GM23338 (cell line): Measurements from ENCODE around the gene ID2. TPM values are rescaled to one million over a fixed set of nuclear protein-coding genes. Genes with fewer than 3 reads are reported as not detected.

Experiments
- ATAC-seq: fragments of 200-7000 bp; cut with Tn5 transposase; 3 replicates; pipeline ENCODE4 v1.9.1; 2020
- DNase-seq: peaks from one replicate; pipeline ENCODE4 v3.0.0-alpha.2; 2015; ENCODE audit warnings: low spot score
- H2AFZ ChIP-seq: fragments of 200-600 bp; sonication (generic); 2 replicates; pipeline ENCODE4 v1.8.0; 2016; ENCODE audit warnings: antibody characterized with exemption, mild to moderate bottlenecking, moderate library complexity
- H3F3A ChIP-seq: fragments of 200-600 bp; sonication (generic); replicated peaks from 2 replicates; pipeline ENCODE4 v1.8.0; 2017; ENCODE audit warnings: antibody characterized with exemption, mixed run types, low read depth
- H3K27ac ChIP-seq: fragments of 200-600 bp; sonication (generic); 2 replicates; pipeline ENCODE4 v1.6.1; 2016; ENCODE audit warnings: low read depth
- H3K27me3 ChIP-seq: fragments of 200-600 bp; sonication (generic); 2 replicates; pipeline ENCODE4 v1.8.0; 2016; ENCODE audit warnings: mild to moderate bottlenecking, mixed run types, moderate library complexity; ENCODE audit not compliant: insufficient read depth
- H3K36me3 ChIP-seq: fragments of 200-600 bp; sonication (generic); 2 replicates; pipeline ENCODE4 v1.8.0; 2016; ENCODE audit warnings: mild to moderate bottlenecking; ENCODE audit not compliant: insufficient read depth
- H3K4me1 ChIP-seq: fragments of 200-600 bp; sonication (generic); 2 replicates; pipeline ENCODE4 v1.8.0; 2016; ENCODE audit warnings: mild to moderate bottlenecking, moderate library complexity; ENCODE audit not compliant: insufficient read depth
- H3K4me2 ChIP-seq: fragments of 200-600 bp; sonication (generic); 2 replicates; pipeline ENCODE4 v1.7.1; 2017; ENCODE audit warnings: mixed run types
- H3K4me3 ChIP-seq: fragments of 200-600 bp; sonication (generic); 2 replicates; pipeline ENCODE4 v1.6.1; 2016; ENCODE audit warnings: mixed run types
- H3K79me2 ChIP-seq: fragments of 200-600 bp; sonication (generic); replicated peaks from 2 replicates; pipeline ENCODE4 v1.8.0; 2017; ENCODE audit warnings: mild to moderate bottlenecking; ENCODE audit not compliant: insufficient read depth
- H3K9me2 ChIP-seq: fragments of 200-600 bp; sonication (generic); 2 replicates; pipeline ENCODE4 v1.8.0; 2017; ENCODE audit not compliant: insufficient read depth
- H4K20me1 ChIP-seq: fragments of 200-600 bp; sonication (generic); replicated peaks from 2 replicates; pipeline ENCODE4 v1.8.0; 2017; ENCODE audit warnings: mild to moderate bottlenecking; ENCODE audit not compliant: insufficient read depth
- H3K27ac Mint-ChIP-seq: 2 replicates; pipeline ENCODE4 v1.8.0; 2020; ENCODE audit warnings: inconsistent platforms, mild to moderate bottlenecking, moderate library complexity, mixed read lengths
- H3K27me3 Mint-ChIP-seq: 3 replicates; pipeline ENCODE4 v1.8.0; 2022; ENCODE audit warnings: low read depth, mild to moderate bottlenecking, moderate library complexity, mixed read lengths, inconsistent platforms; ENCODE audit not compliant: insufficient read depth, poor library complexity
- H3K36me3 Mint-ChIP-seq: 3 replicates; pipeline ENCODE4 v1.8.0; 2021; ENCODE audit warnings: low read depth, mild to moderate bottlenecking, inconsistent platforms, moderate library complexity, mixed read lengths
- H3K4me1 Mint-ChIP-seq: 3 replicates; pipeline ENCODE4 v1.8.0; 2020; ENCODE audit warnings: mild to moderate bottlenecking, inconsistent platforms, mixed read lengths
- H3K4me3 Mint-ChIP-seq: 3 replicates; pipeline ENCODE4 v1.8.0; 2021; ENCODE audit warnings: moderate library complexity, mild to moderate bottlenecking, inconsistent platforms, mixed read lengths
- H3K9me3 Mint-ChIP-seq: 3 replicates; pipeline ENCODE4 v1.8.0; 2020; ENCODE audit warnings: moderate library complexity, mild to moderate bottlenecking, inconsistent platforms, mixed read lengths
- CREB1 ChIP-seq: fragments of 250-450 bp; sonication (Bioruptor Pico); IDR thresholded peaks from 2 replicates; pipeline ENCODE4 v1.5.0; 2020; ENCODE audit warnings: low read depth, mild to moderate bottlenecking, moderate library complexity
- EZH2phosphoT487 ChIP-seq: fragments of 200-600 bp; sonication (generic); IDR thresholded peaks from one replicate; pipeline ENCODE4 v1.8.1; 2018; ENCODE audit warnings: antibody characterized with exemption; ENCODE audit not compliant: unreplicated experiment
- JUNB ChIP-seq: IDR thresholded peaks from one replicate; pipeline ENCODE4 v1.6.1; 2016; ENCODE audit warnings: antibody characterized with exemption; ENCODE audit not compliant: unreplicated experiment
- NANOG ChIP-seq: IDR thresholded peaks from 2 replicates; pipeline ENCODE4 v1.6.1; 2016; ENCODE audit warnings: antibody characterized with exemption, borderline replicate concordance
- POLR2AphosphoS5 ChIP-seq: IDR thresholded peaks from 2 replicates; pipeline ENCODE4 v1.6.1; 2016; ENCODE audit warnings: antibody characterized with exemption, low read depth
- ZNF114 ChIP-seq: fragments of 250-450 bp; sonication (Bioruptor Pico); IDR thresholded peaks from 2 replicates; pipeline ENCODE4 v1.5.0; 2020; ENCODE audit warnings: mild to moderate bottlenecking, moderate library complexity
- polyA plus RNA-seq: library from polyadenylated mRNA; unstranded; fragments of >200 nt; fragmentation: Nextera tagmentation; extraction: Ambion mirVana; gene quantifications from 2 replicates; pipeline ENCODE4 v1.2.1, GENCODE V29; 2016
- total RNA-seq: library from RNA; depleted of rRNA; stranded (reverse); fragments of >200 nt; shearing (Covaris generic); gene quantifications from 2 replicates; pipeline ENCODE4 v1.2.3, GENCODE V29; 2014
- TF ChIP-seq, protein P1 (sequence below): IDR thresholded peaks from one replicate; pipeline ENCODE4 v1.6.1; 2018; ENCODE audit warnings: antibody characterized with exemption; ENCODE audit not compliant: unreplicated experiment
- TF ChIP-seq, protein P2 (sequence below), 2 experiments: fragments of 200-600 bp in 1 of 2; sonication (generic) in 1 of 2; conservative IDR thresholded peaks; 2 replicates each; pipeline versions ENCODE4 v1.5.1 to v1.6.1; 2016 to 2017; ENCODE audit warnings: antibody characterized with exemption in 2 of 2, low read depth in 2 of 2, mild to moderate bottlenecking in 2 of 2, moderate library complexity in 1 of 2
- TF ChIP-seq, protein P3 (sequence below): fragments of 250-450 bp; sonication (Bioruptor Pico); IDR thresholded peaks from 2 replicates; pipeline ENCODE4 v1.5.0; 2020; ENCODE audit warnings: mild to moderate bottlenecking, moderate library complexity

The ID2 gene
- total and polyA plus RNA-seq, 2 experiments from 2014 or later = 87.0 to 110 TPM

DNA sequence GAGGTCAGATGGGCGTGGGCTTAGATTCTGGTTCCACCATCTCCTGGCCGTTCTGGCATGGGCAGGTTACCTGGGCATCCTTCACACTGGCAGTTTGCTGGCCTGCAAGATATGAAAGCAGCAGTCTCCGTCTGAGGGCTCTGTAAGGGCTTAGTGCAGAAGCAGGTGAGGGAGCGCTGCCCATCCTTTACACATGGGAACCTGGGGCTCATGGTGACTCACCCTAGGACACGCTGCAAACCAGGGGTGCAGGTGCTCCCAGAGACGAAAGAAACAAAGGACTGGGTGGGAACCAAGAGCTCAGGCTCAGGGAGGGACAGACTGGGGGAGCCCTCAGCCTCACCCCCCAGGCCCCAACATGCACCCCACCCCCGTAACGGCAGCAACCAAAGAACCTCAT is 10.7 kb upstream of the ID2 start (continued):
- TF ChIP-seq, protein P1, sequence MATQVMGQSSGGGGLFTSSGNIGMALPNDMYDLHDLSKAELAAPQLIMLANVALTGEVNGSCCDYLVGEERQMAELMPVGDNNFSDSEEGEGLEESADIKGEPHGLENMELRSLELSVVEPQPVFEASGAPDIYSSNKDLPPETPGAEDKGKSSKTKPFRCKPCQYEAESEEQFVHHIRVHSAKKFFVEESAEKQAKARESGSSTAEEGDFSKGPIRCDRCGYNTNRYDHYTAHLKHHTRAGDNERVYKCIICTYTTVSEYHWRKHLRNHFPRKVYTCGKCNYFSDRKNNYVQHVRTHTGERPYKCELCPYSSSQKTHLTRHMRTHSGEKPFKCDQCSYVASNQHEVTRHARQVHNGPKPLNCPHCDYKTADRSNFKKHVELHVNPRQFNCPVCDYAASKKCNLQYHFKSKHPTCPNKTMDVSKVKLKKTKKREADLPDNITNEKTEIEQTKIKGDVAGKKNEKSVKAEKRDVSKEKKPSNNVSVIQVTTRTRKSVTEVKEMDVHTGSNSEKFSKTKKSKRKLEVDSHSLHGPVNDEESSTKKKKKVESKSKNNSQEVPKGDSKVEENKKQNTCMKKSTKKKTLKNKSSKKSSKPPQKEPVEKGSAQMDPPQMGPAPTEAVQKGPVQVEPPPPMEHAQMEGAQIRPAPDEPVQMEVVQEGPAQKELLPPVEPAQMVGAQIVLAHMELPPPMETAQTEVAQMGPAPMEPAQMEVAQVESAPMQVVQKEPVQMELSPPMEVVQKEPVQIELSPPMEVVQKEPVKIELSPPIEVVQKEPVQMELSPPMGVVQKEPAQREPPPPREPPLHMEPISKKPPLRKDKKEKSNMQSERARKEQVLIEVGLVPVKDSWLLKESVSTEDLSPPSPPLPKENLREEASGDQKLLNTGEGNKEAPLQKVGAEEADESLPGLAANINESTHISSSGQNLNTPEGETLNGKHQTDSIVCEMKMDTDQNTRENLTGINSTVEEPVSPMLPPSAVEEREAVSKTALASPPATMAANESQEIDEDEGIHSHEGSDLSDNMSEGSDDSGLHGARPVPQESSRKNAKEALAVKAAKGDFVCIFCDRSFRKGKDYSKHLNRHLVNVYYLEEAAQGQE = no peak

DNA sequence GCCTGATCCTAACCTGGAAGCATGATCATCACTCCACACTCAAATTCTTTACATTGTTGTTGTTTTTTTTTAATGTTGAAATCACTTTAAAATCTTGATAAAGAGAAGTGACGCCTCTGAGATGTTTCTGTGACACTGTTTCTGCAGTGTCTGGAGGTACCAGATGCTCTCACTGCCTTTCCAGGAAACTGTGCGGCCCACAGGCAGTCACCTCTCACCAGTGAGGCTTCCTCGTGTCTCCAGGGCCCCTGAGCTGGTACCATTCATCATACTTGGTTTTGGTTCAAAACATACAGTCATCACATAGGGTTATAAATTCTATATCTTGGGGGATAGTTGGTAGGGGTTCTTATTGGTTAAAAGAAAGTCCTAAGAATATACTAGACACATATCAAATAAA is 10.1 kb upstream of the ID2 start:
- H3K79me2 ChIP-seq = no peaks in the 10 kb centered on the region
- peaks cover 16% of the 10 kb centered on the region for H3K9me2 ChIP-seq
- Mint-ChIP-seq H3K4me1 (peaks cover 7% of the 10 kb centered on the region), H3K27ac (no peak overlapping the region), H3K4me3 (no peak overlapping the region), H3K36me3 (peaks cover 21% of the 10 kb centered on the region), H3K9me3 (peaks cover 28% of the 10 kb centered on the region), H3K27me3 (peaks cover 25% of the 10 kb centered on the region)
- DNase-seq (no peak), ATAC-seq (no peak)
- H3K4me3 ChIP-seq = no peak overlapping the region
- H3K27ac ChIP-seq = no peak overlapping the region
- H3K4me2 ChIP-seq = no peak overlapping the region
- H2AFZ ChIP-seq = no peak overlapping the region
- H3K4me1 ChIP-seq = peaks cover 6% of the 10 kb centered on the region; the same call in 1 of the 2 replicates
- no peaks in the 10 kb centered on the region for H4K20me1 ChIP-seq
- H3K36me3 ChIP-seq = no peaks in the 10 kb centered on the region; the same call in 1 of the 2 replicates
- peaks cover 36% of the 10 kb centered on the region for H3K27me3 ChIP-seq
- H3F3A ChIP-seq = no peaks in the 10 kb centered on the region
- TF ChIP-seq, protein P2, sequence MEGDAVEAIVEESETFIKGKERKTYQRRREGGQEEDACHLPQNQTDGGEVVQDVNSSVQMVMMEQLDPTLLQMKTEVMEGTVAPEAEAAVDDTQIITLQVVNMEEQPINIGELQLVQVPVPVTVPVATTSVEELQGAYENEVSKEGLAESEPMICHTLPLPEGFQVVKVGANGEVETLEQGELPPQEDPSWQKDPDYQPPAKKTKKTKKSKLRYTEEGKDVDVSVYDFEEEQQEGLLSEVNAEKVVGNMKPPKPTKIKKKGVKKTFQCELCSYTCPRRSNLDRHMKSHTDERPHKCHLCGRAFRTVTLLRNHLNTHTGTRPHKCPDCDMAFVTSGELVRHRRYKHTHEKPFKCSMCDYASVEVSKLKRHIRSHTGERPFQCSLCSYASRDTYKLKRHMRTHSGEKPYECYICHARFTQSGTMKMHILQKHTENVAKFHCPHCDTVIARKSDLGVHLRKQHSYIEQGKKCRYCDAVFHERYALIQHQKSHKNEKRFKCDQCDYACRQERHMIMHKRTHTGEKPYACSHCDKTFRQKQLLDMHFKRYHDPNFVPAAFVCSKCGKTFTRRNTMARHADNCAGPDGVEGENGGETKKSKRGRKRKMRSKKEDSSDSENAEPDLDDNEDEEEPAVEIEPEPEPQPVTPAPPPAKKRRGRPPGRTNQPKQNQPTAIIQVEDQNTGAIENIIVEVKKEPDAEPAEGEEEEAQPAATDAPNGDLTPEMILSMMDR (conservative IDR thresholded peaks at IDR 0.05; ENCODE audit: low read depth in 2 of 2) = no peak
- TF ChIP-seq, protein P3, sequence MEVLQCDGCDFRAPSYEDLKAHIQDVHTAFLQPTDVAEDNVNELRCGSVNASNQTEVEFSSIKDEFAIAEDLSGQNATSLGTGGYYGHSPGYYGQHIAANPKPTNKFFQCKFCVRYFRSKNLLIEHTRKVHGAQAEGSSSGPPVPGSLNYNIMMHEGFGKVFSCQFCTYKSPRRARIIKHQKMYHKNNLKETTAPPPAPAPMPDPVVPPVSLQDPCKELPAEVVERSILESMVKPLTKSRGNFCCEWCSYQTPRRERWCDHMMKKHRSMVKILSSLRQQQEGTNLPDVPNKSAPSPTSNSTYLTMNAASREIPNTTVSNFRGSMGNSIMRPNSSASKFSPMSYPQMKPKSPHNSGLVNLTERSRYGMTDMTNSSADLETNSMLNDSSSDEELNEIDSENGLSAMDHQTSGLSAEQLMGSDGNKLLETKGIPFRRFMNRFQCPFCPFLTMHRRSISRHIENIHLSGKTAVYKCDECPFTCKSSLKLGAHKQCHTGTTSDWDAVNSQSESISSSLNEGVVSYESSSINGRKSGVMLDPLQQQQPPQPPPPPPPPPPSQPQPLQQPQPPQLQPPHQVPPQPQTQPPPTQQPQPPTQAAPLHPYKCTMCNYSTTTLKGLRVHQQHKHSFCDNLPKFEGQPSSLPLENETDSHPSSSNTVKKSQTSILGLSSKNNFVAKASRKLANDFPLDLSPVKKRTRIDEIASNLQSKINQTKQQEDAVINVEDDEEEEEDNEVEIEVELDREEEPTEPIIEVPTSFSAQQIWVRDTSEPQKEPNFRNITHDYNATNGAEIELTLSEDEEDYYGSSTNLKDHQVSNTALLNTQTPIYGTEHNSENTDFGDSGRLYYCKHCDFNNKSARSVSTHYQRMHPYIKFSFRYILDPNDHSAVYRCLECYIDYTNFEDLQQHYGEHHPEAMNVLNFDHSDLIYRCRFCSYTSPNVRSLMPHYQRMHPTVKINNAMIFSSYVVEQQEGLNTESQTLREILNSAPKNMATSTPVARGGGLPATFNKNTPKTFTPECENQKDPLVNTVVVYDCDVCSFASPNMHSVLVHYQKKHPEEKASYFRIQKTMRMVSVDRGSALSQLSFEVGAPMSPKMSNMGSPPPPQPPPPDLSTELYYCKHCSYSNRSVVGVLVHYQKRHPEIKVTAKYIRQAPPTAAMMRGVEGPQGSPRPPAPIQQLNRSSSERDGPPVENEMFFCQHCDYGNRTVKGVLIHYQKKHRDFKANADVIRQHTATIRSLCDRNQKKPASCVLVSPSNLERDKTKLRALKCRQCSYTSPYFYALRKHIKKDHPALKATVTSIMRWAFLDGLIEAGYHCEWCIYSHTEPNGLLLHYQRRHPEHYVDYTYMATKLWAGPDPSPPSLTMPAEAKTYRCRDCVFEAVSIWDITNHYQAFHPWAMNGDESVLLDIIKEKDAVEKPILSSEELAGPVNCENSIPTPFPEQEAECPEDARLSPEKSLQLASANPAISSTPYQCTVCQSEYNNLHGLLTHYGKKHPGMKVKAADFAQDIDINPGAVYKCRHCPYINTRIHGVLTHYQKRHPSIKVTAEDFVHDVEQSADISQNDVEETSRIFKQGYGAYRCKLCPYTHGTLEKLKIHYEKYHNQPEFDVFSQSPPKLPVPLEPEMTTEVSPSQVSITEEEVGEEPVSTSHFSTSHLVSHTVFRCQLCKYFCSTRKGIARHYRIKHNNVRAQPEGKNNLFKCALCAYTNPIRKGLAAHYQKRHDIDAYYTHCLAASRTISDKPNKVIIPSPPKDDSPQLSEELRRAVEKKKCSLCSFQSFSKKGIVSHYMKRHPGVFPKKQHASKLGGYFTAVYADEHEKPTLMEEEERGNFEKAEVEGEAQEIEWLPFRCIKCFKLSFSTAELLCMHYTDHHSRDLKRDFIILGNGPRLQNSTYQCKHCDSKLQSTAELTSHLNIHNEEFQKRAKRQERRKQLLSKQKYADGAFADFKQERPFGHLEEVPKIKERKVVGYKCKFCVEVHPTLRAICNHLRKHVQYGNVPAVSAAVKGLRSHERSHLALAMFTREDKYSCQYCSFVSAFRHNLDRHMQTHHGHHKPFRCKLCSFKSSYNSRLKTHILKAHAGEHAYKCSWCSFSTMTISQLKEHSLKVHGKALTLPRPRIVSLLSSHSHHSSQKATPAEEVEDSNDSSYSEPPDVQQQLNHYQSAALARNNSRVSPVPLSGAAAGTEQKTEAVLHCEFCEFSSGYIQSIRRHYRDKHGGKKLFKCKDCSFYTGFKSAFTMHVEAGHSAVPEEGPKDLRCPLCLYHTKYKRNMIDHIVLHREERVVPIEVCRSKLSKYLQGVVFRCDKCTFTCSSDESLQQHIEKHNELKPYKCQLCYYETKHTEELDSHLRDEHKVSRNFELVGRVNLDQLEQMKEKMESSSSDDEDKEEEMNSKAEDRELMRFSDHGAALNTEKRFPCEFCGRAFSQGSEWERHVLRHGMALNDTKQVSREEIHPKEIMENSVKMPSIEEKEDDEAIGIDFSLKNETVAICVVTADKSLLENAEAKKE (CRISPR knock-in tag) = no peak
- no peak for TF ChIP-seq JUNB
- no peak for TF ChIP-seq CREB1
- no peak for TF ChIP-seq ZNF114
- no peak for TF ChIP-seq EZH2phosphoT487
- TF ChIP-seq NANOG = no peak
- TF ChIP-seq POLR2AphosphoS5 = no peak
- TF ChIP-seq, protein P1 = no peak
